Adipocyte (in vitro differentiated cells): ENCODE data around the gene C19orf12.

ENCODE experiments used
- DNase-seq: peaks from one replicate; pipeline ENCODE4 v3.0.0-alpha.2; 2015; ENCODE audit warnings: low read depth
- H3K27me3 ChIP-seq: replicated peaks from 2 replicates; pipeline ENCODE4 v1.7.0; 2013; ENCODE audit warnings: mild to moderate bottlenecking, low read length, moderate library complexity; ENCODE audit not compliant: control insufficient read depth, insufficient read depth
- H3K36me3 ChIP-seq: 2 replicates; pipeline ENCODE4 v1.7.0; 2013; ENCODE audit warnings: low read length, mild to moderate bottlenecking, moderate library complexity; ENCODE audit not compliant: control insufficient read depth, insufficient read depth, severe bottlenecking
- H3K4me1 ChIP-seq: 2 replicates; pipeline ENCODE4 v1.7.0; 2013; ENCODE audit warnings: mild to moderate bottlenecking, low read length, moderate library complexity; ENCODE audit not compliant: control insufficient read depth, insufficient read depth
- H3K4me3 ChIP-seq: 2 replicates; pipeline ENCODE4 v1.7.0; 2013; ENCODE audit warnings: mild to moderate bottlenecking, low read length, moderate library complexity
- H3K9ac ChIP-seq: 2 replicates; pipeline ENCODE4 v1.7.0; 2013; ENCODE audit warnings: mild to moderate bottlenecking, low read length, moderate library complexity
- H3K9me3 ChIP-seq: 2 replicates; pipeline ENCODE4 v1.7.0; 2013; ENCODE audit warnings: mild to moderate bottlenecking, low read length, moderate library complexity; ENCODE audit not compliant: control insufficient read depth

Gene C19orf12

GRCh38 chr19:29706635-29707034, 8.4 kb downstream of the C19orf12 start:
- Histone ChIP-seq H3K9ac (peak overlapping the region; percentile 89), H3K9me3 (no peaks in the 10 kb centered on the region), H3K36me3 (peaks cover 47% of the 10 kb centered on the region), H3K27me3 (no peaks in the 10 kb centered on the region), H3K4me1 (peaks cover 56% of the 10 kb centered on the region), H3K4me3 (peak overlapping the region; percentile 85)
- DNase-seq = no peak

GRCh38 chr19:29705706-29706105, 9.4 kb downstream of the C19orf12 start:
- H3K9me3 ChIP-seq = no peaks in the 10 kb centered on the region
- no peaks in the 10 kb centered on the region for H3K27me3 ChIP-seq
- peaks cover 54% of the 10 kb centered on the region for H3K36me3 ChIP-seq
- DNase-seq = no peak
- peaks cover 53% of the 10 kb centered on the region for H3K4me1 ChIP-seq
- H3K4me3 ChIP-seq = peak overlapping the region; percentile 85
- peak overlapping the region; percentile 89 for H3K9ac ChIP-seq

- H3K9ac ChIP-seq = peak overlapping the region; percentile 89
- H3K9me3 ChIP-seq = no peaks in the 10 kb centered on the region
- peak overlapping the region; percentile 85 for H3K4me3 ChIP-seq
- H3K4me1 ChIP-seq = peaks cover 49% of the 10 kb centered on the region
- H3K27me3 ChIP-seq = no peaks in the 10 kb centered on the region
- H3K36me3 ChIP-seq = peaks cover 54% of the 10 kb centered on the region
- no peak for DNase-seq
These were observed 10.2 kb downstream of the C19orf12 start for GRCh38 chr19:29704562-29705558.

GRCh38 chr19:29702963-29703320, 12.1 kb downstream of the C19orf12 start:
- H3K9me3 ChIP-seq = no peaks in the 10 kb centered on the region

GRCh38 chr19:29702161-29702962, 12.7 kb downstream of the C19orf12 start:
- Histone ChIP-seq H3K27me3 (no peaks in the 10 kb centered on the region), H3K9ac (no peak overlapping the region), H3K4me3 (no peak overlapping the region), H3K9me3 (no peaks in the 10 kb centered on the region), H3K4me1 (peaks cover 28% of the 10 kb centered on the region), H3K36me3 (peaks cover 51% of the 10 kb centered on the region)
- no peak for DNase-seq

More at GRCh38 chr19:29702963-29703320, 12.1 kb downstream of the C19orf12 start:
- H3K36me3 ChIP-seq = peaks cover 54% of the 10 kb centered on the region
- H3K4me1 ChIP-seq = peaks cover 31% of the 10 kb centered on the region
- no peak for DNase-seq
- no peak overlapping the region for H3K4me3 ChIP-seq
- H3K27me3 ChIP-seq = no peaks in the 10 kb centered on the region
- H3K9ac ChIP-seq = no peak overlapping the region

- Histone ChIP-seq H3K4me1 (peaks cover 10% of the 10 kb centered on the region), H3K9me3 (no peaks in the 10 kb centered on the region), H3K4me3 (no peak overlapping the region), H3K27me3 (no peaks in the 10 kb centered on the region), H3K9ac (no peak overlapping the region), H3K36me3 (peaks cover 36% of the 10 kb centered on the region)
- DNase-seq = no peak
These were observed 14.6 kb downstream of the C19orf12 start for GRCh38 chr19:29700498-29700897.

- Histone ChIP-seq H3K9me3 (no peaks in the 10 kb centered on the region), H3K27me3 (no peaks in the 10 kb centered on the region), H3K4me1 (peaks cover 14% of the 10 kb centered on the region), H3K9ac (no peak overlapping the region), H3K4me3 (no peak overlapping the region), H3K36me3 (peaks cover 34% of the 10 kb centered on the region)
- no peak for DNase-seq
These were observed 15.2 kb downstream of the C19orf12 start for GRCh38 chr19:29699861-29700260.

- Histone ChIP-seq H3K27me3 (no peaks in the 10 kb centered on the region), H3K36me3 (peaks cover 18% of the 10 kb centered on the region), H3K9ac (no peak overlapping the region), H3K9me3 (no peaks in the 10 kb centered on the region), H3K4me1 (peaks cover 16% of the 10 kb centered on the region), H3K4me3 (no peak overlapping the region)
- DNase-seq = no peak
These were observed 17.4 kb downstream of the C19orf12 start for GRCh38 chr19:29697523-29698261.

GRCh38 chr19:29696565-29696846, 18.6 kb downstream of the C19orf12 start:
- Histone ChIP-seq H3K9me3 (no peaks in the 10 kb centered on the region), H3K4me3 (no peak overlapping the region), H3K27me3 (no peaks in the 10 kb centered on the region), H3K9ac (no peak overlapping the region), H3K36me3 (peaks cover 6% of the 10 kb centered on the region), H3K4me1 (peaks cover 10% of the 10 kb centered on the region)
- DNase-seq = no peak

GRCh38 chr19:29695765-29696564, 19.1 kb downstream of the C19orf12 start:
- Histone ChIP-seq H3K9ac (no peak overlapping the region), H3K36me3 (peaks cover under 1% of the 10 kb centered on the region), H3K27me3 (no peaks in the 10 kb centered on the region), H3K4me3 (no peak overlapping the region), H3K4me1 (peaks cover 10% of the 10 kb centered on the region), H3K9me3 (no peaks in the 10 kb centered on the region)
- DNase-seq = no peak
